ENCODE data around the gene TNRC6C.
A peak's percentile ranks its signal among the peaks of the same experiment; 100 is the strongest.
"Not testable (repeated sequence)": the region's sequence is repeated elsewhere in the genome, so short reads cannot be mapped to it uniquely, and the experiment has no call there.

The TNRC6C gene

DNA sequence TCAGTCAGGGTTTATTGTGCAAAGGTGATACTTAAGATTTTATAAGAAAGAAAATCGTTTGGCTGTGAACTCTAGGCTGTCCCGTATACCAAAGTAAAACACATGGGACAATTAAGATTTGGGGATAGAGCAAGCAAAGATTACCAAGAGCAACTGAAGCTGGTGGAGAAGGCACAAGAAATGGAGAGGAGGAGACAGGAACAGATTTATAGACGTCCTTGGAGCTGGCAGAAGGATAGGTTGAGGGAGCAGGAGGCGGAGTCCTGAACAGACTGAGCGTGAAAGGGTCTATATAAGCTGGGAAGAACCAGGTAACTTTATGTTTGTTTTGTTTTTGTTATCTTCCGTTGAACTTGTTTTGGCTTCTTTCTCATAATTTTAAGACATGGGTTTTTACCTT is 3.8 kb downstream of the TNRC6C start:
- DNase-seq: no peak

GRCh38 chr17:77963441-77963840 is 4.9 kb downstream of the TNRC6C start:
- DNase-seq: peak in 26 of 56 donors; percentile 9 to 72 (median 39)

GRCh38 chr17:77965352-77965751 is 6.8 kb downstream of the TNRC6C start:
- no peak for DNase-seq

GRCh38 chr17:77966476-77966875 is 8.0 kb downstream of the TNRC6C start:
- DNase-seq: no peak

DNA sequence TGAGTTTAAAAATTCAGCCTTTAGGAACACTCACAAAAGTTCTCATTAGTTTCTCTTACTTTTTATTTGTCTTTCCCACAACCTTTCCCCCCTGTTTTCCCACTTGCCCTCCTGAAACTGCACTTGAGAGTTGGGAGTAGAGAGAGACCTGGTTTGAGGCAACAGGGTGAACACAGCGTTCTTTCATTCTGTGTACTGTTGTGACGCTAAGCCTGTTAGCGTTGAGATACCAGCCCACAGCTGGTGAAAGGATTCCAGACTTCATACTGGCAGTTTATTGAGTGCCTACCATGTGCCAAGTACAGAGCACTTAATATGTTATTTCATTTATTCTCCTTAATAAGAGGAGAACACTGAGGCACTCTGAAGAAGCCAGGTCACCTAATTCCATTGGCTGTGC is 10.3 kb downstream of the TNRC6C start:
- DNase-seq: peak in 1 of 56 donors; percentile 9

DNA sequence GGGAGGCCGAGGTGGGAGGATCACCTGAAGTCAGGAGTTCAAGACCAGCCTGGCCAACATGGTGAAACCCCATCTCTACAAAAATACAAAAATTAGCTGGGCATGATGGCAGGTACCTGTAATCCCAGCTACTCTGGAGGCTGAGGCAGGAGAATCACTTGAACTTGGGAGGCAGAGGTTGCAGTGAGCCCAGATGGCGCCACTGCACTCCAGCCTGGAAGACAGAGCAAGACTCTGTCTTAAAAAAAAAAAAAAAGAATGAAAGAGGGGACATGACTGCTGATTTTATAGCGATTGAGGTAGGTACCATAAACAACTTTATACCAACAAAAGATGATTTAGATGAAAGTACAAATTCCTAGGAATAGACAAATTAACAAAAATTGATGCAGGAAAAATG is 13.8 kb downstream of the TNRC6C start:
- DNase-seq: not testable (repeated sequence)

DNA sequence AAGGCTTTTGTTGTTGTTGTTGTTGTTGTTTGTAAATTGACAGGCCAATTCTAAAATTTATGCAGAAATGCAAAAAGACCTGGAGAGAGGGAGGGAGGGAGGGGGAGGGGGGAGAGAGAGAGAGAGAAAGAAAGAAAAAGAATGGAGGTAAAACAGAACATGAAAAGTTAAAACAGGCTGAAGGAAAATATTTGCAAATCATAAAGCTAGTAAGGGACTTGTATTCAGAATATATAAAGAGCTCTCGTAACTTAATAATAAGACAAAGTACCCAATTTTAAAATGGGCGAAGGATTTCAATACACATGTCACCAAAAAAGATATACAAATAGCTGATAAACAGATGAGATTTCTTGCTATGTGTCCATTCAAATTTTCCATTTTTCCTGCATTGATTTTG is 15.4 kb downstream of the TNRC6C start:
- no peak for DNase-seq

GRCh38 chr17:77974396-77974795 is 15.9 kb downstream of the TNRC6C start:
- DNase-seq: no peak

- not testable (repeated sequence) for DNase-seq
Measured at GRCh38 chr17:77982430-77982829, 23.9 kb downstream of the TNRC6C start.

DNA sequence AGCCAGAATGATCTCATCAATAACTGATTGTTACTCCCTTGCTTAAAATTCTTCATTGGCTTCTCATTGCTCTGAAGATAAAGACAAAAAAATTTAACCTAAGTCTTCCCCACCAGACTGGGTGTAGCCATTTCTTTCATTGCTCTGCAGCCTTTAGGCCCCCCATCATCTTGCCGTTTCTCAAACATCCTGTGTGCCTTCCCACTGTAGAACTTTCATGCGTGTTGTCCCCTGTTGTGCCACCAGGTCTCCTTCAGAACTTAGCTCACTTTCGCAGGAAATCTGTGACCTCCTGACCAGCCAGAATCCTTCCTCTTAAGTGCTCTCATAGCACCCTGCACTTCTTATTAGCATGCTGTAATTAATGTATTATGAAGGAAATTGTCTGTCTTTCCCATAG is 31.8 kb downstream of the TNRC6C start:
- no peak for DNase-seq

DNA sequence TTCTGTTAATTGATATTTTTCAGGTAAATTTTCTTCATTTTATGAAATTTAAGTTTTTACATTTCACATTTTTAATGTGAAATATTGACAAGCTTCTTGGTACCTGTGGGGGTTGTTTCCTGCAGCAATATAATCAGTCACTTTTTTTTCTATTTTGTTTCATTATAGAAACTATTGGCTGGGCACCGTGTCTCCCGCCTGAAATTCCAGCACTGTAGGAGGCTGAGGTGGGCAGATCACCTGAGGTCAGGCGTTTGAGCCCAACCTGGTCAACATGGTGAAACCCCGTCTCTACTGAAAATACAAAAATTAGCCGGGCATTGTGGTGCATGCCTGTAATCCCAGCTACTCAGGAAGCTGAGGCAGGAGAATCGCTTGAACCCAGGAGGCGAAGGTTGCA is 35.2 kb downstream of the TNRC6C start:
- not testable (repeated sequence) for DNase-seq

GRCh38 chr17:77995146-77995852 is 36.8 kb downstream of the TNRC6C start:
- peak in 7 of 56 donors; percentile 7 to 35 (median 25) for DNase-seq

DNA sequence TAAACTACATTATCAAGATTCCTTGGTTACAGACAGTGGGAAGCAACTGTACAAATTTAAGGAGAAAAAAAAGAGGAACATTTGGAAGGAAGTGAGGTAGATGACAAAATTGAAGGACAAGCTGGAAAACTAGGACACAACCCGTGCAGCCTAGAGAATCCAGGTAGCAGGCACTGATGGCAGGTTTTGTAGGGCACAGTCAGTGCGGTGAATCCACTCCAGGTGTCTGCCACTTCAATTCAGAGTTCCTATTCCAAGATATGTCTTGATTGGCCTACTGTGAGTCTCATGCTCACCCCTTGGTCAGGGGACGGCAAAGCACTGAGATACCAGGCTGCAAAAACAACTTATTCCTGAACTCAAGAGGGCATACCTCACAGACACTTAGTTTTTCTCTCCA is 37.8 kb downstream of the TNRC6C start:
- no peak for DNase-seq

DNA sequence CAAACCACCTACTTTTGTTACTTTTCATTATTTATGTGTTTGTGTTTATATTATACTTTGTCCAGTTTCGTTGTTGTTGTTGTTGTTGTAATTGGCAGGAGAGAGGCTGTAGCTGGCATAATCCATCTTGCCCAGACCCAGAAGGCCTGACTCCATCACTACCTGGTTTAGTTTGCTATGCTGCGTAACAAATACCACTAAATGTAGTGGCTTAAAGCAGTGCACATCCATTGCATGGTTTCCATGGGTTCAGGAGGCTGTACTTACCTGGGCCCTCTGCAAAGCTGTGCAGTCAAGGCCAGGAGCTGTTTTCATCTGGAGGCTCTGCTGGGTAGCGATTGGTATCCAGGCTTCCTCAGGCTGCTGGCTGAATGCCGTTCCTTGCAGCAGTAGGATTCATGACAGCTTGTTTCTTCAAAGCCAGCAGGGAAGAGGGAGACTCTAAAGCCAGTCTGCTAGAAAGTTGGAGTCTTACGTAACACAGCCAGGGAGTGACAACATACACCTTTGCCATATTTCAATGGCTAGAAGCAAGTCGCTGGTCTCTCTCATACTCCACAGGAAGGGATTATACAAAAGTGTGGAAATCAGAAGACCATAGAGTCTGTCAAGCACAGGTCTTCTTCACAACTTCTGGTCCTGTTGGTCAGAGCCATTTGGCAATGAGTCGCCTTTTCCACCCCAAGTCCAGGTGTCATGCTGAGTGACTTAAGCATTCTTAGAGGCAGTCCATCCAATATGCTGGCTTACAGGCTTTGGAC is 41.1 kb downstream of the TNRC6C start:
- no peak for DNase-seq

- DNase-seq: no peak
Measured at GRCh38 chr17:78000341-78000740, 41.8 kb downstream of the TNRC6C start.

- DNase-seq: no peak
Measured at GRCh38 chr17:78001182-78001581, 42.7 kb downstream of the TNRC6C start.

DNA sequence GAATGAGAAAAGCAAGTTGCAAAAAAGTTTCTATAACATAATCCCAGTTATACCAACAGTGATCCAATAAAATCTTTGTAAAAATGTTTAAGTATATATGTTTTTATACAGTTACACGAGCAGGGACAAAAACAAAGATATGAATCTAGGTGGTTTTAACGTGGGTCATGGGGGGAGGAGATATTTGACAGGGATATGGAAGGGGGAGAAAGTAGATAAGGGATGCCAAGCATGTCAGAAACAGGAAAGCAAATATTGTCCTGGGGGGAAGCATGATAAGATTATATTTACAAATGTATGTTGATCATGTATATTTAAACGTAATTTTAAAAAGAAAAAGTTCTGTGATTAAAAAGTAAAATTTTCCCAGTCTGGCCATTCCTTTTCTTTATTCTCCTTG is 43.1 kb downstream of the TNRC6C start:
- no peak for DNase-seq

GRCh38 chr17:78002166-78002565 is 43.7 kb downstream of the TNRC6C start:
- DNase-seq: no peak

- DNase-seq: no peak
Measured at GRCh38 chr17:78005452-78006171, 47.1 kb downstream of the TNRC6C start.

- no peak for DNase-seq
Measured at GRCh38 chr17:78006338-78006737, 47.8 kb downstream of the TNRC6C start.

GRCh38 chr17:78007647-78008046 is 49.1 kb downstream of the TNRC6C start:
- DNase-seq: no peak

GRCh38 chr17:78010759-78011158 is 52.3 kb downstream of the TNRC6C start:
- DNase-seq: no peak
